OCI-LY1 (cell line): ENCODE measurements around the gene EPB41L2.

Source experiments
- CTCF ChIP-seq: fragments of 200-600 bp; sonication (generic), shearing (Covaris generic); IDR thresholded peaks from 2 replicates; pipeline ENCODE4 v1.5.1; 2017; ENCODE audit warnings: mild to moderate bottlenecking, antibody characterized with exemption, low read length, moderate library complexity, mixed read lengths
- EZH2 ChIP-seq: fragments of 200-600 bp; sonication (generic), shearing (Covaris generic); IDR thresholded peaks from 2 replicates; pipeline ENCODE4 v1.8.0; 2017; ENCODE audit warnings: borderline replicate concordance, mixed run types, mild to moderate bottlenecking, antibody characterized with exemption, low read length, moderate library complexity, mixed read lengths

- TF ChIP-seq CTCF (no peak), EZH2 (no peak)
Measured at GRCh38 chr6:131061751-131062119, 1.3 kb downstream of the EPB41L2 start.
